Right cardiac atrium (tissue), 5 donors: ENCODE data around the gene AKNA. TPM values are rescaled to one million over a fixed set of nuclear protein-coding genes. Genes with fewer than 3 reads are reported as not detected.

ENCODE experiments used
- ATAC-seq, 2 donors: fragments of 200-7000 bp; cut with Tn5 transposase; one replicate each; pipeline versions ENCODE4 v1.8.0 to v1.9.1; 2020; ENCODE audit warnings: moderate library complexity in 2 of 2, mild to moderate bottlenecking in 1 of 2
- DNase-seq, 3 donors: peaks; one replicate each; pipeline ENCODE4 v3.0.0-alpha.2; 2020
- H3K27ac ChIP-seq: one replicate; pipeline ENCODE4 v1.5.1; 2013; ENCODE audit warnings: mild to moderate bottlenecking, low read length, control low read depth, moderate library complexity
- H3K27me3 ChIP-seq: one replicate; pipeline ENCODE4 v1.6.1; 2013; ENCODE audit not compliant: control insufficient read depth, insufficient read depth
- H3K4me1 ChIP-seq: one replicate; pipeline ENCODE4 v1.6.1; 2013; ENCODE audit warnings: low read length; ENCODE audit not compliant: control insufficient read depth, insufficient read depth
- H3K4me3 ChIP-seq: one replicate; pipeline ENCODE4 v1.5.1; 2013; ENCODE audit warnings: low read length, control low read depth
- H3K9me3 ChIP-seq: one replicate; pipeline ENCODE4 v1.6.1; 2013; ENCODE audit warnings: low read length; ENCODE audit not compliant: control insufficient read depth
- WGBS: extraction: QIAGEN DNeasy Blood & Tissue Kit; methylation state at CpG from one replicate; pipeline ENCODE4 v1.1.7; 2013; 5-methylcytosine and 5-hydroxymethylcytosine counted together
- intact Hi-C, 4 donors: fragments of 100-400 bp; cut with DNase I; formaldehyde crosslinking; loops; one replicate each; pipeline versions ENCODE4 v1.11.0 to v1.14.0; 2022 to 2023
- polyA plus RNA-seq: library from polyadenylated mRNA; stranded (reverse); fragments of 200-250 nt; gene quantifications from one replicate; pipeline ENCODE4 v1.2.3, GENCODE V29; 2013
- total RNA-seq, 4 donors: library from RNA; stranded (reverse); fragmentation: NEBNext Ultra II Directional; extraction: Animal tissue kit (Norgen Biotek cat#: 25700); gene quantifications; one replicate each; pipeline ENCODE4 v1.2.1, GENCODE V29; 2021
- donor health status: healthy with polysubstance abuse.
- donor health status: DM: no; HTN: yes; CAD: no.
- donor health status: DM: no; HTN: no; CAD: no.
- donor health status: DM: no; HTN: yes; CAD: no; lungs with severe emphysema.
- donor health status: DM: yes; HTN: yes; CAD: no.

The AKNA gene
- total and polyA plus RNA-seq, 5 donors: 8.4 to 10.3 (median 8.9) TPM

GRCh38 chr9:114287763-114288192, 100.0 kb downstream of the AKNA start:
- H3K27ac ChIP-seq: no peak overlapping the region
- no peak overlapping the region for H3K4me3 ChIP-seq
- DNase-seq: peak; percentile 10 to 41 (median 38)
- ATAC-seq: no peak
- no peaks in the 10 kb centered on the region for H3K9me3 ChIP-seq
- no peaks in the 10 kb centered on the region for H3K4me1 ChIP-seq
- H3K27me3 ChIP-seq: no peaks in the 10 kb centered on the region
- WGBS: 77% methylated on average over 15 of the region's 15 CpGs
- intact Hi-C loops: no loop called here

GRCh38 chr9:114287001-114287762, 100.6 kb downstream of the AKNA start:
- no peak overlapping the region for H3K4me3 ChIP-seq
- no peaks in the 10 kb centered on the region for H3K9me3 ChIP-seq
- ATAC-seq: no peak
- no peaks in the 10 kb centered on the region for H3K4me1 ChIP-seq
- no peaks in the 10 kb centered on the region for H3K27me3 ChIP-seq
- intact Hi-C loops: no loop called here
- DNase-seq: peak; percentile 9 to 40 (median 33)
- 82% methylated on average over 16 of the region's 16 CpGs for WGBS
- H3K27ac ChIP-seq: no peak overlapping the region

GRCh38 chr9:114286146-114286679, 101.6 kb downstream of the AKNA start:
- peaks cover 3% of the 10 kb centered on the region for H3K4me1 ChIP-seq
- H3K27ac ChIP-seq: no peak overlapping the region
- WGBS: 84% methylated on average over 10 of the region's 10 CpGs
- ATAC-seq (no peak), DNase-seq (peak in 1 of 3 donors; percentile 22)
- no peaks in the 10 kb centered on the region for H3K9me3 ChIP-seq
- H3K27me3 ChIP-seq: no peaks in the 10 kb centered on the region
- intact Hi-C loops: no loop called here
- no peak overlapping the region for H3K4me3 ChIP-seq

- intact Hi-C loops: no loop called here
- peak; percentile 39 to 70 (median 65) for DNase-seq
- H3K27ac ChIP-seq: no peak overlapping the region
- H3K27me3 ChIP-seq: no peaks in the 10 kb centered on the region
- no peak for ATAC-seq
- H3K4me3 ChIP-seq: no peak overlapping the region
- WGBS: 65% methylated on average over 20 of the region's 20 CpGs
- H3K9me3 ChIP-seq: no peaks in the 10 kb centered on the region
- H3K4me1 ChIP-seq: peaks cover 5% of the 10 kb centered on the region
These were observed 102.5 kb downstream of the AKNA start for GRCh38 chr9:114285166-114285867.

- H3K4me3 ChIP-seq: no peak overlapping the region
- DNase-seq (peak; percentile 4 to 27 (median 8)), ATAC-seq (no peak)
These were observed 103.3 kb downstream of the AKNA start for GRCh38 chr9:114284316-114285060.

More at GRCh38 chr9:114284316-114285060, 103.3 kb downstream of the AKNA start:
- Histone ChIP-seq H3K27me3 (no peaks in the 10 kb centered on the region), H3K9me3 (no peaks in the 10 kb centered on the region), H3K4me1 (peaks cover 5% of the 10 kb centered on the region), H3K27ac (no peak overlapping the region)
- 94% methylated on average over 11 of the region's 11 CpGs for WGBS
- intact Hi-C loops: no loop called here

Other genes starting within 250 kb of the AKNA start
- 1 to 10 TPM; 2.6 to 8.4 (median 7.1) TPM for gene COL27A1, start 232.4 kb downstream of the AKNA start, total RNA-seq
- gene COL27A1, start 232.4 kb downstream of the AKNA start, polyA plus RNA-seq: 10.3 TPM
- 1 to 10 TPM in 1 of 4 donors, not detected in 3; 2.7 TPM for gene ORM1, start 64.9 kb downstream of the AKNA start, total RNA-seq
- gene ORM1, start 64.9 kb downstream of the AKNA start, polyA plus RNA-seq: 0.70 TPM
- not detected for gene ORM2, start 58.1 kb downstream of the AKNA start, total RNA-seq
- gene ORM2, start 58.1 kb downstream of the AKNA start, polyA plus RNA-seq: 0.27 TPM
- 10 to 100 TPM; 12.7 to 20.3 (median 14.1) TPM for gene WHRN, start 117.5 kb upstream of the AKNA start, total RNA-seq
- 7.8 TPM for gene WHRN, start 117.5 kb upstream of the AKNA start, polyA plus RNA-seq
- gene ATP6V1G1, start 199.8 kb upstream of the AKNA start, total RNA-seq: 10 to 100 TPM; 91.5 to 99.7 (median 98.0) TPM
- gene ATP6V1G1, start 199.8 kb upstream of the AKNA start, polyA plus RNA-seq: 157 TPM
- gene TMEM268, start 223.3 kb upstream of the AKNA start, total RNA-seq: 1 to 10 TPM; 6.3 to 7.8 (median 7.1) TPM
- 3.0 TPM for gene TMEM268, start 223.3 kb upstream of the AKNA start, polyA plus RNA-seq